Measurements from ENCODE around the gene CACTIN. TPM values are rescaled to one million over a fixed set of nuclear protein-coding genes. Genes with fewer than 3 reads are reported as not detected.
"Not testable (repeated sequence)": the region's sequence is repeated elsewhere in the genome, so short reads cannot be mapped to it uniquely, and the experiment has no call there.

The CACTIN gene
- total RNA-seq, 1 donor from 2014 or later, result 43.9 TPM

DNA sequence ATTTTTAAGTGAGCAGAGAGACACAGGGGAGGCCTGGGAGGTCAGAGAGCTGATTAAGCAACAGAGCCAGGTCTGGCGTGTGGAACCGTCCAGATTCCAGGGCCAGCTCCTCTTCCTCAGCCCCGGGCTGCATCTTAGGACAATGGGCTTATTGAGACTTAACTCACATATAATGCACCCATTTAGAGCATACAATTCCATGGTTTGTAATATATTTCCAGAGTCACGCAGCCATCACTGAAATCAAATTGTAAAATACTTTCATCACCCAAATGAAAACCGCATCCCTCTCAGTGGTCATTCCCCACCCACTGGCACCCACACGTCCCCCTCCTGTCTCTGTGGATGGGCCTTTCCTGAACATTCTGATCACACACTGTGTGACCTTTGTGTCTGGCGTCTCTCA is 56.0 kb downstream of the CACTIN start:
- TF ChIP-seq, protein P1, sequence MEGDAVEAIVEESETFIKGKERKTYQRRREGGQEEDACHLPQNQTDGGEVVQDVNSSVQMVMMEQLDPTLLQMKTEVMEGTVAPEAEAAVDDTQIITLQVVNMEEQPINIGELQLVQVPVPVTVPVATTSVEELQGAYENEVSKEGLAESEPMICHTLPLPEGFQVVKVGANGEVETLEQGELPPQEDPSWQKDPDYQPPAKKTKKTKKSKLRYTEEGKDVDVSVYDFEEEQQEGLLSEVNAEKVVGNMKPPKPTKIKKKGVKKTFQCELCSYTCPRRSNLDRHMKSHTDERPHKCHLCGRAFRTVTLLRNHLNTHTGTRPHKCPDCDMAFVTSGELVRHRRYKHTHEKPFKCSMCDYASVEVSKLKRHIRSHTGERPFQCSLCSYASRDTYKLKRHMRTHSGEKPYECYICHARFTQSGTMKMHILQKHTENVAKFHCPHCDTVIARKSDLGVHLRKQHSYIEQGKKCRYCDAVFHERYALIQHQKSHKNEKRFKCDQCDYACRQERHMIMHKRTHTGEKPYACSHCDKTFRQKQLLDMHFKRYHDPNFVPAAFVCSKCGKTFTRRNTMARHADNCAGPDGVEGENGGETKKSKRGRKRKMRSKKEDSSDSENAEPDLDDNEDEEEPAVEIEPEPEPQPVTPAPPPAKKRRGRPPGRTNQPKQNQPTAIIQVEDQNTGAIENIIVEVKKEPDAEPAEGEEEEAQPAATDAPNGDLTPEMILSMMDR (IDR thresholded peaks at IDR 0.05; ENCODE audit: unreplicated experiment), result no peak
- no peak overlapping the region for H3K4me3 Mint-ChIP-seq (ENCODE audit: low read depth)
- H3K36me3 Mint-ChIP-seq (ENCODE audit: insufficient read depth), result peaks cover 10% of the 10 kb centered on the region
- H3K4me1 Mint-ChIP-seq (ENCODE audit: low read depth), result peaks cover 11% of the 10 kb centered on the region
- H3K9me3 Mint-ChIP-seq (ENCODE audit: low read depth), result no peaks in the 10 kb centered on the region
- no peak for DNase-seq (ENCODE audit: low spot score, unreplicated experiment)
- H3K27me3 Mint-ChIP-seq, result peaks cover 9% of the 10 kb centered on the region
- H3K27ac Mint-ChIP-seq, result no peak overlapping the region

DNA sequence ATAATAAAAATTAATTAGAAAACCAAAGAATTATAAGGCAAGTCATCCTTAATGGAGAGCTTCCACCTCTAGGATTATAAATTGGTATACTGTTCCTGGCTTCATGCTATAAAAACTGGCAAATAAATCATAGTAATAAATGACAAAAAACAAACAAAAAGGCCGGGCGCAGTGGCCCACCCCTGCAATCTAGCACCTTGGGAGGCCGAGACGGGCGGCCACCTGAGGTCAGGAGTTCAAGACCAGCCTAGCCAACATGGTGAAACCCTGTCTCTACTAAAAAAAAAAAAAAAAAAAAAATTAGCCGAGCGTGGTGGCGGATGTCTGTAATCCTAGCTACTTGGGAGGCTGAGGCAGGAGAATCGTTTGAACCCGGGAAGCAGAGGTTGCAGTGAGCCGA is 56.5 kb downstream of the CACTIN start:
- H3K27me3 Mint-ChIP-seq; H3K4me3 Mint-ChIP-seq (ENCODE audit: low read depth); H3K4me1 Mint-ChIP-seq (ENCODE audit: low read depth); H3K36me3 Mint-ChIP-seq (ENCODE audit: insufficient read depth); DNase-seq (ENCODE audit: low spot score, unreplicated experiment); H3K9me3 Mint-ChIP-seq (ENCODE audit: low read depth); H3K27ac Mint-ChIP-seq: not testable (repeated sequence)

DNA sequence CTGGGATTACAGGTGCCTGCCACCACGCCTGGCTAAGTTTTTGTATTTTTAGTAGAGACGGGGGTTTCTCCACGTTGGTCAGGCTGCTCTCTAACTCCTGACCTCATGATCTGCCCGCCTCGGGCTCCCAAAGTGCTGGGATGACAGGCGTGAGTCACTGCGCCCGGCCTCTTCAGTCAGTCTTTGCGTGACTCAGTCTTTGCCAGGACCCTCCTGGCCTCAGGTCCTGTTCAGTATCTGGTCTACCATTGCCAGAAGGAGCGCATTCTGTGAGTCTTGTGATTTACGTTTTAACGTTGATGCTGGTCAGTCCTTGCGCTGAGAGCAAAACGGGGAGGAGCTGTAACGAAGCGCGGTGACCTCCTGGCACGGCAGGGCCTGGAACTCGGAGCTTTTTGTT is 61.5 kb downstream of the CACTIN start:
- no peaks in the 10 kb centered on the region for H3K27me3 Mint-ChIP-seq
- no peaks in the 10 kb centered on the region for H3K4me1 Mint-ChIP-seq (ENCODE audit: low read depth)
- no peak overlapping the region for H3K4me3 Mint-ChIP-seq (ENCODE audit: low read depth)
- no peak overlapping the region for H3K27ac Mint-ChIP-seq
- H3K36me3 Mint-ChIP-seq (ENCODE audit: insufficient read depth), result no peaks in the 10 kb centered on the region
- DNase-seq (ENCODE audit: low spot score, unreplicated experiment), result no peak
- TF ChIP-seq, protein P1 (IDR thresholded peaks at IDR 0.05; ENCODE audit: unreplicated experiment), result no peak
- H3K9me3 Mint-ChIP-seq (ENCODE audit: low read depth), result no peaks in the 10 kb centered on the region

DNA sequence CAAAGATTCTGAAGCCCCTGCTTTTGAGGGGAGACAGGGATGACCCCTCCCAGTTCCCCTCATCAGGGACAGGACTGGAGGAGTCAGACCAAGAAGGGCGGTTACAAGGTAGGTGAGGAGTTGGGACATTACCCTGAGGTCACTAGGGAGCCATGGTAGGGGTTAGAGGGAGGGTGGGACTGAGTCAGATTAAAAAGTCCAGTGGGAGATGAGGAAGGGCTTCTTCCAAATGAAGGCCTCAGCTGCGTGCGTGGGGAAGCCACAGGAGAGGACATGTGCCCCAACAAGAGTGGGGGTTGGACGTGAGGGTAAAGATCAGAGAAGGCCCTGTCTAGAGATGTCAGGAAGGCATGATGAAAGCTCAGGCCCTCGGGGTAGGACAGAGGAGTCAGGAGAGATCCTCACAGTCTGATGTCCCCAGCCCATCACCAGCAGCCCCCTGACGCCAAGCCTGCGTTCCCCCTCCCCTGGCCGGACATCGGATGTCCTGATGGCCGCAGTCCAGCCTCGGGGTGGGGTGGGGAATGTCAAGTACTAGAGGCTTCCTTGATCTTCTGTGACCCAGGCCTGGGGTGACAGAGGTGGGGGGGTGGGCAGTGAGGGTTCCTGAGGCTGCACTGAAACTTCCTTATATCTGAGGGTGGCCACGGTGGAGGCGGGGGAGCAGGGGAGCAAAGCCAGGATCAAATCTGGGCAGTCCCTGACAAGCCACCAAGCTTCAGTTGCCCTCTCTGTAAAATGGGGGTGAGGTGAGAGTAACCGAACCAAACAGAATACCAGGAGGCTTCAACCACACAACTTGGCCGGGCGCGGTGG is 62.7 kb downstream of the CACTIN start:
- no peak for DNase-seq (ENCODE audit: low spot score, unreplicated experiment)
- Mint-ChIP-seq H3K27ac (no peak overlapping the region), H3K4me1 (ENCODE audit: low read depth) (no peaks in the 10 kb centered on the region), H3K36me3 (ENCODE audit: insufficient read depth) (no peaks in the 10 kb centered on the region), H3K4me3 (ENCODE audit: low read depth) (no peak overlapping the region), H3K9me3 (ENCODE audit: low read depth) (no peaks in the 10 kb centered on the region), H3K27me3 (peaks cover 2% of the 10 kb centered on the region)
- TF ChIP-seq, protein P1 (IDR thresholded peaks at IDR 0.05; ENCODE audit: unreplicated experiment), result no peak

Other genes starting within 250 kb of the CACTIN start
- gene SMIM24, start 146.3 kb downstream of the CACTIN start, total RNA-seq, result 1.3 and 1.6 TPM in 2 replicates
- not detected in 2 replicates for gene SMIM44, start 143.3 kb downstream of the CACTIN start, total RNA-seq
- gene DOHH, start 126.1 kb downstream of the CACTIN start, total RNA-seq, result 9.4 and 9.9 TPM in 2 replicates
- 61.3 and 70.5 TPM in 2 replicates for gene FZR1, start 120.5 kb downstream of the CACTIN start, total RNA-seq
- 3.8 and 4.0 TPM in 2 replicates for gene TEKTIP1, start 87.6 kb downstream of the CACTIN start, total RNA-seq
- gene MFSD12, start 69.2 kb downstream of the CACTIN start, total RNA-seq, result 71.5 and 75.1 TPM in 2 replicates
- gene HMG20B, start 53.8 kb downstream of the CACTIN start, total RNA-seq, result 72.8 and 79.7 TPM in 2 replicates
- gene GIPC3, start 41.3 kb downstream of the CACTIN start, total RNA-seq, result not detected in 2 replicates
- not detected in 2 replicates for gene TBXA2R, start 19.9 kb downstream of the CACTIN start, total RNA-seq
- gene PIP5K1C, start 73.7 kb upstream of the CACTIN start, total RNA-seq, result 49.7 and 51.7 TPM in 2 replicates
- gene TJP3, start 81.6 kb upstream of the CACTIN start, total RNA-seq, result 36.3 and 40.7 TPM in 2 replicates
- 31.4 and 33.3 TPM in 2 replicates for gene APBA3, start 134.9 kb upstream of the CACTIN start, total RNA-seq
- 38.6 and 39.8 TPM in 2 replicates for gene MRPL54, start 135.9 kb upstream of the CACTIN start, total RNA-seq
- not detected in 2 replicates for gene RAX2, start 145.4 kb upstream of the CACTIN start, total RNA-seq
- gene MATK, start 159.6 kb upstream of the CACTIN start, total RNA-seq, result 1.8 TPM in 2 replicates
- 3.5 and 3.9 TPM in 2 replicates for gene ZFR2, start 242.2 kb upstream of the CACTIN start, total RNA-seq

Data from progenitor cell of endocrine pancreas (in vitro differentiated cells).